Colon (tissue), 2 donors: ENCODE results near the gene WDR37.
"Not testable (repeated sequence)": the region's sequence is repeated elsewhere in the genome, so short reads cannot be mapped to it uniquely, and the experiment has no call there.

Experiments
- FAIRE-seq: peaks from 2 replicates; lab custom pipeline; 2012; peaks lifted over from hg19 to GRCh38; lab: Jason Lieb, UNC
- donor health status: control.
- donor health status: control.

Gene WDR37

DNA sequence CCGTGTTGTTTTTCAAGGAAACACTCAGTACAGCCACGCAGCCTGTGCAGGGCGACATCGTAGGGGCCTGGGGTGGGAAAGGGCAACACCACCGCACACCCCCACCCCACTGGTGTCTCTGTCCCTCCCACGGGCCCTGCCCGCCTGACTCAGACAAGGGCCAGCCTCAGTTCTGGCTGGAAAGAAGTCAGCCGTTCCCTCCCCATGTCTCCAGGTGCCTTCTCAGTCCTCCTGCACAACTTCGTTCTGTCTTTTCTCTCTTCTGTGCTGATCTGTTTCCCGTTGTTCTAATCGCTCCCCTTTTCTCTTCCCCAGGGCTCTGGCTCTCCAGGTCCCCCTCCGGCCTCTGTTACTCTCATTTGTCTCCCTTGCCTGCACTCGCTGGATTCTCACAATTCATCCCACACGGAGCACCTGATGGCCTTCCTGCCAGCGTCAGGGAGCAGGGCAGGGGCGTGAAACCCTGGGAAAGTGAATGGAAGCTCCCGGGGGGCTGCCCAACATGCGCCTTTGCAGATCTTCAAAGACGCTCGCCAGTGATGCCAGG is 97.7 kb downstream of the WDR37 start:
- no peak for FAIRE-seq

DNA sequence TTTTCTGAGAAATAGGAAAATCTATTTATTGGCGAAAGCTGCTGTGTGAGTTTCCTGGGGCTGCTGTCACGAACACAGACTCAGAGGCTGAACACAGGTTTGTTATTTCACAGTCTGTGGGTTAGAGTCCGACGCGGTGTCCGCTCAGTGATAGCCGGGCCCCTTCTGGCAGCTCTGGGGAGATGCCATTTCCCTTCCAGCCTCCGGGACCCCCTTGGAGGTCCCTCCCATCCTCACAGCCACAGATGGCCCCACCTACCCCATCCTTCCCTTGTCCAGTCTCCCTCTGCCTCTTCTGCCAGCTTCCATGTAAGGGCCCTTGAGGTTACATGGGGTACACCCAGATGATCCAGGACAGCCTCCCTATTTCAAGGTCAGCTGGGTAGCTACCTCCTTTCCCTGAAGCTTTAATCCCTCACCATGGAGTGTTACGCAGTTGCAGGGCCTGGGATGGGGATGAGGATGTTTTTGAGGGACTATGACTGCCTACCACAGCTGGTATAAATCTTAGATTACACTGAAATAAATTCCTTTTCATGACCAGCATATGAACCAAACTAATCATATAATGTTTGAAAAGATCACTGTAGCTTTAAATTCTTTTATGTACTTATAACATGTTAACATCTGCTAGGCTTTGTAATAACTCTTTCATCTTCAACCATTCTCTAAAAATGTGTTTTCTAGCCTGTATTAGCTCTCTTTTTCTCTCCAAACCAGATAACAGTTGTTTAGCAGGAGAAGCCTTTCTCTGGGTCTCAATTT is 98.5 kb downstream of the WDR37 start:
- no peak for FAIRE-seq

DNA sequence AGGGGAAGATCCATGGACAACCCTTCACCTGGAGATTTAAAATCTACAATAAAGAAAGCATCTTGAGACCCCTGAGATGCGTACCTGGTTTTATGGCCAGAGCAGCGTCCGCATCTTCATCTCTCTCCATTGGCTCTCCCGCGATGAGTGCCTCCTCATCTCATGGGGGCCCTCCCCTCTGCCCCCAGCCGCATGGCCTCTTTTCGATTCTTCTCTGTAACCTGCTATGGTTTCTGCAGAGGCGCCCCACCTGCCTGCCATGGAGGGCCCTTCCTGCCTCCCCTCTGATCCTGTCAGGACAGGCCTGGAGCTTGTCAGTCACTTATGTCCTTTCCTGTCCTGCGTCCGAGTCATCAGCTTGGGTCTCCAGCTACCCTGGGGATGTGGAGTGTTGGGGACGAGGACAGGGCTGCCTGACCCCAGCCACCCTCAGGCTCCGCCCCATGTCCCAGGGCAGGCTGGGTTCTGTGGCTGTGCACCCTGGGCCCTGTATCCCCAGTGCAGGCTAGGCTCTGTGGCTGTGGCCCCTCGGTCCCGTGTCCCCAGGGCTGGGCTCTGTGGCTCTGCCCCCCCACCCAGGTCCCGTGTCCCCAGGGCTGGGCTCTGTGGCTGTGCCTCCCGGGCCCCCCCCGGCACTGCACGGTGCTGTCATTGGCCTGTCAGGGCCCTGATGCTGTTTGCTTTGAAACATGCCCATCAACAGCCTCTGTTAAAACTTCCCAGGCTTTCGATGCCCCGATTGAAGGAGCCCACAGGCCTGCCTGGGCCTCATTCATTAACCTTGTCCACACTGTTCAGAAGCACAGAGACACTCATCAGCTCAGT is 99.8 kb downstream of the WDR37 start:
- FAIRE-seq: no peak

DNA sequence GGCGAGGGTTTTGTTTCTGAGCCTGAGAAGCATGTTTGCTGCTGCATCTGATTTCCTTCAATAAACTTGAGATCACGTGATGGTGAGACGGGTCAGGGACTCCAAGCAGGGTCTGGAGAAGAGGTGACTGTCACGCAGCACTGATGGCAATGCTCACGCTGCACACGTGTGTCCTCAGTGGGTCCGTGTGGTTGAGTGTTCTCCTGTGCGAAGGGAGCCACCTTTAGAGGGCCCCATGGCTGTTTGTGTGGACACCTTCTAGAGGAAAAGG is 100.4 kb downstream of the WDR37 start:
- FAIRE-seq: no peak

DNA sequence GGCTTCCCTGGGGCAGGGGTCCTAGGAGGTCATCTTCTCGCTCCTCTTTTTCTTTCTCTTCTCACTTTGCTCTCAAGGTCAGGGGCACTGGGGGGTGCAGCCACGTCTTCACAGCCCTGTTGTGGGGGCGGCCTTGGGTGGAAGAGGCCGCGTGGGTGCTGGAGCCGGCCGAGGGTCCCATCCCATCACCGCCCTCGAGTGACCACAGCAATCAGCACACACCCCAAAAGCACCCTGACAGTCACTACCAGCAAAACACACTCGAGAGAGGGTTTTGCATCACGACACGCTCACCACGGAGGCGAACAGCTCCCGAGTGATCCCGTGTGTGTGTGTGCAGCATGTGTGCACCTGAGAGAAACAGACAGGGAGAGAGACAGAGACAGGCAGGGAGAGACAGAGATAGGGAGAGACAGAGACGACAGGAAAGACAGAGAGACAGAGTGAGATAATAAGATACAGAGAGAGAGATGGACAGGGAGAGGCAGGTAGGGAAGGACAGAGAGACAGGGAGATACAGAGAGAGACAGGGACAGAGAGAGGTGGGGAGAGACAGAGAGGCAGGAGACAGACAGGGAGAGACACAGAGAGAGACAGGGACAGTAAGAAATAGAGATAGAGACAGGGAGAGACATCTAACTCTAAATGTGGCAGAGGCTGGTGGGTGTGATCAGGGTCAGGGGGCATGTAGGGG is 100.9 kb downstream of the WDR37 start:
- FAIRE-seq: no peak

DNA sequence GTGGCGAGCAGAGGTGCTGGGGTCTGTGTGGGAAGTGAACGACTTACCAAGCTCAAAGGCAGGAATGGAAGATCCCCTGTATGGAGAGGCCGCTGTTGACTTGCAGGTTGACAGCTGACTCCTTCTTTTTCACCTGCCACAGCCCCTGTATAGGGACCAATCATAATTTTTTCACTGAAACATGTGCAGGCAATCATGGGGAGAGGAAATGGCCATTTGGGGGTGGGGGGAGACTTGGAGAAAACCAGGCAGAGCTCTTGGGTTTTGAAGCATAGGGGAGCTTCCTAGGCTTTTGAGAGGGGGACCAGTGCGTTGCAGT is 101.4 kb downstream of the WDR37 start:
- no peak for FAIRE-seq

DNA sequence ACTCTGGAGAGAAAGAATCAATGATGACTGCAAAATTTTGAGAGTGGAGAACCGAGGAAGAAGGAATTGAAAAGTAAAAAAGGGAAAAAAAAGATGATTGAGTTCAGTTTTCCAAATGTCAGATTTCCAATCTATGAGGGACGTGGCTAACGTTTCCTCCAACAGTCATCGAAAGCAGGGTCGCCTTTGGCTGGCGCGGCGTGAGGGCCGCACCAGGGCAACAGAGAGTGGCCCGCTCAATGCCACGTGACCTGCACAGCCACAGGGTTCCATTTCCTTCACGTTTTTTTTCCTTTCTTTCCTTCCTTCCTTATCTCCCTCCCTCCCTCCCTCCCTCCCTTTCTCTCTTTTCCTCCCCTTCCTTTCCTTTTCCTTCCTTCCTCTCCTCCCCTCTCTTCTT is 101.9 kb downstream of the WDR37 start:
- no peak for FAIRE-seq

DNA sequence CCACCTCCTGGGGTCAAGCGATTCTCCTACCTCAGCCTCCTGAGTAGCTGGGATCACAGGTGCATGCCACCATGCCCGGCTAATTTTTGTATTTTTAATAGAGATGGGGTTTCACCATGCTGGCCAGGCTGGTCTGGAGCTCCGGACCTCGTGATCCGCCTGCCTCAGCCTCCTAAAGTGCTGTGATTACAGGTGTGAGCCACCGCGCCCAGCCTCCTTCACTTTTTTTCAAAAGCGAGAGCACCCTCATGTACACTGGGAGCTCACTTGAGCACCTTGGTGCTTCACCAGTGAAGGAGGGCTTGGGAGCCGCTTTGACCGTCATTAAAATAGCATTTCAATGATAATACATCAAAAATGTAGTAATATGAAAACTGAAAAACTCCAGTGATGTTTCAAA is 102.4 kb downstream of the WDR37 start:
- FAIRE-seq: not testable (repeated sequence)

DNA sequence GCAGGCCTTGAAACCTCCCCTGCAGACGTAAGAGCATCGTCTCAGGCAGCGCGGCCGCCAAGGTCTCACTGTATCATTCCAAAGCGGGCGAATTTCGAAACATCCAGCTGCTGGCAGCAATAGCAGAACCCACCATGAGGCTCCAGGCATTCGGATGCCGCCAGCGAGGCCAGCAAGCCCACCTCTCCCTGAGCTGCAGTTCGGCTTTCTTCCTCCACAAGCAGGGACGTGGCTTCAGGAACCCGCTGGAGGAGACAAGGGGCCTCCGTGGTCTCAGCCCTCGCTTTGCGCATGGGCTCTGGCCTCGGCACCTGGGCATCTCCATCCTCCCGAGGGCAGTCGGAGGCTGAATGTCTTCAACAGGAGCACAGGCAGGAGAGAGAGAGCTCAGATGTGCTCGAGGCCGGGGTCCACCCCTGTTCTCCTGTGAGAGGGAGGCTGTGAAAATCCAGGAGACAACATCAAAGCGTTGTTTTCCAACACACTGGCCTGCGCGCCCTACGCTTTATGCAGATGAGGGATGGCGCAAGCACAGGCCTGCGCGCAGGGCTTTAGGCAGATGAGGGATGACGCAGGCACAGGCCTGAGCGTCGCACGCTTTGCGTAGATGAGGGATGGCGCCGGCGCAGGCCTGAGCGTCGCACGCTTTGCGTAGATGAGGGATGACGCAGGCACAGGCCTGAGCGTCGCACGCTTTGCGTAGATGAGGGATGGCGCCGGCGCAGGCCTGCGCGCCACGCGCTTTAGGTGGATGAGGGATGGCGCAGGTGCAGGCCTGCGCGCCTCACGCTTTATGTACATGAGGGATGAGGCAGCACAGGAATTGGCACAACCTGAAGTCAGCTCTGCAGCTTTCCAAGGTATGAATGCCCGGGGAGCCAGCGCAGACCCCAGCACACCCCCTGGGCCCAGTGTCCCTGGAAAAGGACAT is 103.2 kb downstream of the WDR37 start:
- FAIRE-seq: no peak

DNA sequence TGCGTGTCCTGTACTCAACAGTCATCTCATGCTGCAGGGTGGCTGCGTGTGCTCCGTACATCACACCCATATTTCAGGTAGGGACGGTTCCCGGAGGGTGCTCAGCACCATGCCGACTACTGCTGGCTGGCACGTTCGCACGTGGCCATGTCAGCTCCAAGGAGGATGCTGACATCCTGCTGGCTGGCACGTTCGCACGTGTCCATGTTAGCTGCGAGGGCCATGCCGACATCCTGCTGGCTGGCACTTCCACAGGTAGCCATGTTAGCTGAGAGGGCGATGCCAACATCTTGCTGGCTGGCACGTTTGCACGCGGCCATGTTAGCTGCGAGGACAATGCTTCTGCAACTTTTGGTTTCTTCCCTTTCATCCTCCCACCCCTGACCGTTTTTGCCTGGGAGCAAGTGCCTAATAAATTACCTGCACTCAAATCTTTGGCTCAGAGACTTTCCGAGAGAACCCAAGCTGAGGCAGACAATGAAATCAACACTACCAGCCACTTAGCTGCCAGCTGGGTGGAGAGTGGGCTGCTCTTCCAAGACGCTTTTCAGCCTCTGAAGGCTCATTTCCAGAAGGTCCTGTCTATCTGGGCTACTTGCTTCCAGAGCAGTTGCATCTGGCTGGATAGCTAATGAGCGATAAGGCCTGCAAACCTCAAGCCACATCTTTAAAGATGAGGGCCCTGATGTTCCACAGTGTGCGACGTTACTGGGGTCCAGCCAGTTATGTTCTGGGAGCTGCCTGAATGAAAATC is 104.6 kb downstream of the WDR37 start:
- FAIRE-seq: no peak

DNA sequence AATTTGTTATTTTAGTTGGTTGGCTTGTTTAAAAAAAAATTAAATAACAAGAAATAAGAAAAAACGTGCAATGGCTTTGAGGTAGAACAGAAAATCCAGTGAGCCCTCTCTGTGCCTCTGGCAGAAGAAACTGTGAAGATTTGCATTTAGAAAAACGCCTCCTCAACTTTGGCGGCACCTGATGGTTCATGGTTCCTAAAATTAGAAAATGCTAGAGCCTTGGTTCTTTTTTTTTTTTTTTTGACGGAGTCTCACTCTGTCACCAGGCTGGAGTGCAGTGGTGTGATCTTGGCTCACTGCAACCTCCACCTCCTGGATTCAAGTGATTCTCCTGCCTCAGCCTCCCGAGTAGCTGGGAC is 105.1 kb downstream of the WDR37 start:
- not testable (repeated sequence) for FAIRE-seq

DNA sequence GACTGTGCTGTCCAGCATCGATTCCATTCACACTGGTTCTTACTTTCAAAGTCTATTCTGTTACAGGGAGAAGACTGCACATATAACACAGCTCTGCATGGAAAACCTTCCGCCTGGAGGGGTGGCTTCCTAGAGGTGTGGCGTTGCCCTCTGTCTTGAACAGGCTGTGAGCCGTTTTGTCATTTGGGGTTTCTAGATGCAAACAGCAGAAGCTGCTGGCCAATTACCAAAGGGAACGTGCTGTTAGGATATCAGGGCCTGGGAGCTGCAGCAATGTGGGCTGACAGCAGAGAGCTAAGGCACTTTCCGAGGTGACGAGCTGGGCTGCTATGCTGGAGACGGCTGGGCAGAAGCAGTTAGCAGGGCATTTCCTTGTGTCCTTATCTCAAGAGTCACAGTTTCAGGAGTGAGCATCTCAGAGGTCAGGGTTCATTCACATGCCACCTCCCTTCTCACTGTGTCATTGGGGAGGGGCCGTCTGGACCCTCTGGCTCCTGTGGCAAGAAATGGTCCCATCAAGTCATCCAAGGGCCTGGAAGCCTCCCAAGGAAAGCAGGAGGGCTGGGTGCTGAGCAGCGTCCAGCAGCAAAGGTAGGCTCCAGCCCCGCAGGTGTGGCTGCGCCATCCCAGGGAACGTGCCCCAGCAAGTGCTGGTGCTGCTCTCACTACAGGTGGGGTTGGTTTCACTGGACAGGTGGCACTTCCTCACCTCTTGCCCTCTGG is 106.5 kb downstream of the WDR37 start:
- FAIRE-seq: no peak

DNA sequence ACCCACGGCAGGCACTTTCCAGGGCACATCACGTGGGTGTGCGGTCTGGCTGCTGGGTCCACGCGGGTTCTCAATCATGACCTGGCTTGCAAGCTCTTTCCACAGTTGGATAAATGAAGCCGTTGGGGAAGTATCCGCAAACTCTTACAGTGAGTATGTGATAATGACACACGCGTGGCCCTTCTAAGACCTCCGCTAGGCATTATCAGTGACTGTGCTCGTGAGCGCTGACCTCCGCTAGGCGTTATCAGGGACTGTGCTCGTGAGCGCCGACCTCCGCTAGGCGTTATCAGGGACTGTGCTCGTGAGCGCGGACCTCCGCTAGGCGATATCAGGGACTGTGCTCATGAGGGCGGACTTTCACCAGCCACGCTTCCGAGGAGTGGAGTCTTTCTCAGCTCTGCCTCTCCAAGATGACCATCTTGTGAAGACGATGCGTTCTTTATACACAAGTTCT is 107.0 kb downstream of the WDR37 start:
- FAIRE-seq: no peak

DNA sequence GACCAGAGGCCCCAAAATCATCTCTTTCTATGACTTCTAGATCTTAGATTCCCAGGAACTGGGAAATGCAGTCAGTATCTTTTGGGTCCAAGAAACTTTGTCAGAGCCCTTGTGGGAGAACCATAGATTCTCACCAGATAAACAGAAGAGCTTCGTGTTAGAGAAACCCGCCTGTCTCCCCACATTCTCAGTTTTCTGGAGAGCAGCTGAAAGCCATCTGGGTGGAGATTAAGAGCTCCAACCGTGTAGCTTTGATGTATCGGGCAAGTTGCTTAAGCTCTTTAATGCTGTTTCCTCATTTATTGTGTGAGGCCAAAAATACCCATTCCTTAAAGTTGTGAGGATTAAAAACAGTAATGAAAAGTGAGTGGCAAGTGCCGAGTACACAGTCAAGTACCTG is 107.6 kb downstream of the WDR37 start:
- no peak for FAIRE-seq

DNA sequence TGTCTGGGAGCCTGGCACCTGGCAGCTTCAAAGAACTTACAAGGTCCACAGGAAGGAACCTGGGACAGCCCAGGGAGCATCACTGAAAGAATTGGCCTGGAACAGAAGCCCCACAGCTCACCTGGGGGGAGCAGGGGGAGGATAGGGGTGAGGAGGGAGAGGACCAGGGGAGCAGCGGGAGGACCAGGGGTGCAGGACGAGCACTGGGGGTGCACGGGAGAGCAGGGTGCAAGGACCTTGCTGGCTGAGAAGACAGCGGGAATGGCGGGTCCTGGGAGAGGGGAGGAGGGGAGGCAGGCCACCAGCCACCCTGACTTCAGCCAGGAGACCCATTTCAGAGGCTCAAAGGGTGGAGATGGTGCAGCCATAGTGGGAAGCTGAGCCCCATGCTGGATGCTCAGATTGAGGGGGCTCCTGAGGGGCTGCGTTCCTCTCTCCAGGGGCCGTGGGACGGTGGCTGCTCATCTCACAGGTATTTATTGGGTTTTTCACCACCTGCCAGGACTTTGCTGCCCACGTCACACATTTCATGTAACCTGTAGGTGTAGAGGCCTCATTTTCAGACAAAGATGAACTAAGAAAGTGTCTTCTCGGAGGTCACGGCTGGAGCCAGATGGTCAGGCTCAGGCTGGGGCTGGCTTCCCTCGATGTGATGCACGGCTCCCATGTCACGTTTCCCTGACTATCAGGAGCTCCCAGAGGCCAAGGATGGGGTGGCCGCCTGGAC is 110.1 kb downstream of the WDR37 start:
- FAIRE-seq: no peak

DNA sequence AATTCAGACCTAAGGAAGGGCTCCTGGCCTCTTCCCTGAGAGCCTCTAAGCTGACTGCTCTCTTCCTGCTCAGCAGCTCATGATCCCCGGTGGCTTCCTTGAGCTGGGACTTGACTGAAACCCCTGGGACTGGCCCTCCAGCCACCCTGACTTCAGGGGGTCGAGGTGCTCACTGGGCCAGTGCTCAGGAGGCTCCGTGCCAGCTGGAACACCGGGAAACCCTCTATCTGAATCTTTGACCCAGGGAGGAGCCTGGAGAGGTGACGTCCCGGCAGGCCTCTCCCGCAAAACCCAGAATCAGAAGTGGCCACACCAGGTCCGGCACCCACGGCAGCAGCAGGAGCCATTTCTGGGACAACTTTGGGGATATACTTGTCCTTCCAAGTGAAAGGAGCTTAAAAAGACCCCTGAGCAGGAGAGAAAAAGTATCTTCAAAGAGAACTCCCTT is 110.7 kb downstream of the WDR37 start:
- FAIRE-seq: no peak

DNA sequence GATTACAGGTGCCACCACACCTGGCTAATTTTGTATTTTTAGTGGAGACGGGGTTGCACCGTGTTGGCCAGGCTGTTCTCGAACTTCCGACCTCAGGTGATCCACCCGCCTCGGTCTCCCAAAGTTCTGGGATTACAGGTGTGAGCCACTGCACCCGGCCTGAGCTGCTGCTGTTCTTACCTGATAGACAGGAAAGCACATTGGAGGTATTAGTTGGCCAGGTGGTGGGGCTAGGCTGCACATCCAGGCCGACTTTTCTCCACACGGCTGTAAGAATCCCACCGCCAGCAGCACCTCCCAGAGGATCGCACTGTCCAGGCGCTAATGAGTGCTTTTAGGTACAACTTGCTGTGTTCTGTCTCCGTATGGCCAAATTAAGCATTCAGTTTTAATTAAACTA is 112.6 kb downstream of the WDR37 start:
- no peak for FAIRE-seq

DNA sequence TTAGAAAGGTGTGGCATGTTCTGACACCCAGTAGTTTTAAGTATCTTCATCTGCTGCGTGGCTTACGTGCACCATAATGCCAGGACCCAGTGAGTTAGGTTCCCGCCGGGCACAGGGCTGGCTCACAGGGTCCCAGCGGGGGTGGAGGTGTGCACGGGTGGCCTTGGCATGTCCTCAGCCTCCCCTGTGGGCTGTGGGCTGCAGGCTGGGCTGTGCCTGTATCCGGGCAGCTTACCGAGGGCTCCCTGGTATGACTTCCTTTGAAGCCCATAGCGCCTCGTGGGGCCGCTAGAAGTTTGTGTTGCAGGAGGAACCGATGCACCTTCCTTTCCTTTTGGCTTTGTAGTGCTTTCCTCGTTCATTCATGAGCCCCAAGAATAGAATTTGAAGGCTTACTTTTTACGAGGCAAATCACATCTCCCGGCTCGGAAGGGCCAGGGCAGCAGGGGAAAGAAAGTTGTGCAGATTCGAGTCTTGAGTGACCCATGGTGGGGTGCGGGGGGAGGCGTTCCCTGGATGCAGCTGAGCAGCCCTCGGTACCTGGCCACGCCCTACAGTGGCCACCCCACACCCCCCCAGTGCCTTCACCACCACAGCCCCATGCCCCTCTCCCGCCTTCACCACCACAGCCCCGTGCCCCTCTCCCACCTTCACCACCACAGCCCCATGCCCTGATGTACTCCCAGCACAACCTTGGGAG is 113.2 kb downstream of the WDR37 start:
- FAIRE-seq: no peak
